Erythroblast (primary cell): Measurements from ENCODE around the gene NFYB.

Source experiments
- GATA1 ChIP-seq: IDR thresholded peaks from 2 replicates; pipeline ENCODE4 v1.6.1; 2011; ENCODE audit warnings: low read depth, mild to moderate bottlenecking, control low read depth, low read length, moderate library complexity
- POLR2A ChIP-seq: IDR thresholded peaks from 2 replicates; pipeline ENCODE4 v1.6.1; 2011; ENCODE audit warnings: mild to moderate bottlenecking, low read length

GRCh38 chr12:104166465-104166864, 28.5 kb upstream of the NFYB start:
- TF ChIP-seq POLR2A, result no peak
- TF ChIP-seq GATA1, result no peak
